ENCODE data around the gene GPR78.

GPR78 gene

DNA sequence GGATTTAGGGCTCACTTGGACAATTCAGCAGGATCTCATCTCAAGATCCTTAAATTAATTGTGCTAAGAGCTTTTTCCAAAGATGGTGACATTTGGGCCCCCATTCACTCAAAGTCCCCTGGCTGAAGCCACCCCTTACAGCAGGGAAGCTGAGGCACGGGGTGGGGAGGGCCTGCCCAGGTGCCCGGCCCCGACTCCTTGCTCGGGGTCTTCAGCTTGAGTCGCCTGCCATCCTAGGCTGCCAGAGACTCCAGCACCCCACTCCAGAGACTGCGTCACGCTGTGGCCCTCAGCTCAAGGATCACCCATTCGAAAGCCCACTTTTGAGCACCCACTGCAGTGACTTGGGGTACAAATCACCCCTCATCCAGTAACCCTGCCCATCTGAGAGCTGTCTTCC lies 39.2 kb upstream of the GPR78 start:
- no peak for TF ChIP-seq CTCF (IDR thresholded peaks at IDR 0.05; ENCODE audit: low read depth, low read length, missing control alignments)
- H3K4me3 ChIP-seq (ENCODE audit: low read depth, low read length), result no peak overlapping the region
- no peak for DNase-seq (ENCODE audit: low read depth)

DNA sequence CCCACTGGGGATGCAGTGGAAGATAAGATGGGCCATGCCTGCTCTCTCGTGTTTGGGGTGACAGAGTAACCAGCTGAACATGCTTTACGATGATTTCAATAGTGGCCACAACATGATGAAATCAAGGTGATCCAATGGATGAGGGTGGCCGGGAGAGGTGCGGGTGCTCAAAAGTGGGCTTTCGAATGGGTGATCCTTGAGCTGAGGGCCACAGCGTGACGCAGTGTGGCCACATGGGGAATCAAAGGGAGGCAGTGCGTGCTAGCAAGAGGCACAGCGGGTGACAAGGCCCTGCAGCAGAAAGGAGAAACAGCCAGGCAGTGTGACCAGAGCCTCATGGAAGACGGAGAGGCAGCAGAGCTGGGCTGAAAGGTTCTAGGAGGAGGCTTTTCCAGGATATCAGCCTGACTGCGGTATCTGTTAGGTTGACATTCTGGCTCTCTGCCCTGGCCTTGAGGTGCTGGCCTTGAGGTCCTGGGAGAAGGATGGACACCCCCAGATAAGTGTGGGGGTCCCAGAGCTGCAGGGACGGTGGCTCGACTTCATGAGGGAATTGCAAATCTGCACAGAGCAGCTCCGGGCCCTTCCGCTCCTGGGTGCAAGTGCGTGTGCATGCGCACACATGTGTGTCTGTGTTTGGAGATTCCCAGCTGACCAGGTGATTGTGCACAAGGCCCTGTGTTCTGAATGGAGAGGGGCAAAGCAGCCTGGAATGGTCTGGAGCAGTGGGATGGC lies 38.0 kb upstream of the GPR78 start:
- no peak overlapping the region for H3K4me3 ChIP-seq (ENCODE audit: low read depth, low read length)
- no peak for TF ChIP-seq CTCF (IDR thresholded peaks at IDR 0.05; ENCODE audit: low read depth, low read length, missing control alignments)
- DNase-seq (ENCODE audit: low read depth), result no peak

DNA sequence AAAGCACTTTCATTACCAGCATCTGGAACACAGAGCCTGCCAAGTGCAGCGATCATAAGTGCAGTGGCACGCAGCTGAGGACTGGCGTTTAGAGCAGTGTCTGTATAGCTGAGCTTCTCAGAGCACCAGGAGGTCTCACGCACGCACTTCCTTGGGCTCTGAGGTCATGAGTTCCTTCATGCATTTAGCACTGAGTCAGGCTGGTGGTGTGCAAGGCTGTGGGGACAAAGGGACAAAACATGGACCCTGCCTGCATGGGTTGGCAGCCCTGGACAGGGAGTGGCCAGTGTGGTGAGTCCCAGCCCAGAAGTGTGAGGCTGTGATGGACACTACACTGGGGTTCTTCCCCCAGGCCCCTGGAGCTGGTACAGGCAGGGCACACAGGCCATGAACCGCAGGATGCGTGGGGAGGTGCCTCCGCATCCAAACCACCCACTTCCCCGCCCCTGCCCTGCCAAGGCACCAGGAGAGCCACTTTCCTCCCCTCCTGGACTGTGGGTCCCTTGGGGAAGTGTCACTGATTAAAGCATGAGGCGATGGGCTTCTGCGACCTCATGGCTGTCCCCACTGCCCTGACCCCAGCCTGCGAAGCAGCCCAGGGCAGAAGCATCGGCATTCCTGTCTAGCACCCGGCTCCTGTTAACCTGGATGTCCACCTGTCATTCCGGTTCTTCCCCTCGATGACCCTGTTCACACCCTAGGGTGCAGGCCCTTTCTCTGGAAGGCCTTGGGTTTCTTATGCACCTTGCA lies 37.2 kb upstream of the GPR78 start:
- H3K4me3 ChIP-seq (ENCODE audit: low read depth, low read length), result no peak overlapping the region
- TF ChIP-seq CTCF (IDR thresholded peaks at IDR 0.05; ENCODE audit: low read depth, low read length, missing control alignments), result no peak
- no peak for DNase-seq (ENCODE audit: low read depth)

DNA sequence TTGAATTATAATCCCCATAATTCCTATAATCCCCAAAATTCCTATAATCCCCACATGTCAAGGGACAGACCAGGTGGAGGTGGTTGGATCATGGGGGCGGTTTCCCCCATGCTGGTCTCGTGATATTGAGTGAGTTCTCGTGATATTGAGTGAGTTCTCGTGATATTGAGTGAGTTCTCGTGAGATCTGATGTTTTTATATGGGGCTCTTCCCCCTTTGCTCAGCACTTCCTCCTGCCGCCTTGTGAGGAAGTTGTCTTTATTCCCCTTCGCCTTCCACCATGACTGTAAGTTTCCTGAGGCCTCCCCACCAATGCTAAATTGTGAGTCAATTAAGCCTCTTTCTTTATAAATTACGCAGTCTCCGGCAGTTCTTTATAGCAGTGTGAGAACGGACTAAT lies 36.6 kb upstream of the GPR78 start:
- TF ChIP-seq CTCF (IDR thresholded peaks at IDR 0.05; ENCODE audit: low read depth, low read length, missing control alignments), result no peak
- no peak overlapping the region for H3K4me3 ChIP-seq (ENCODE audit: low read depth, low read length)
- no peak for DNase-seq (ENCODE audit: low read depth)

- TF ChIP-seq CTCF (IDR thresholded peaks at IDR 0.05; ENCODE audit: low read depth, low read length, missing control alignments), result no peak
- H3K4me3 ChIP-seq (ENCODE audit: low read depth, low read length), result no peak overlapping the region
- no peak for DNase-seq (ENCODE audit: low read depth)
Measured at GRCh38 chr4:8544282-8544681, 35.9 kb upstream of the GPR78 start.

- no peak for DNase-seq (ENCODE audit: low read depth)
- H3K4me3 ChIP-seq (ENCODE audit: low read depth, low read length), result no peak overlapping the region
- no peak for TF ChIP-seq CTCF (IDR thresholded peaks at IDR 0.05; ENCODE audit: low read depth, low read length, missing control alignments)
Measured at GRCh38 chr4:8544741-8545438, 35.3 kb upstream of the GPR78 start.

Data from GM12864 (cell line).